PC-3 (cell line): ENCODE results near the gene TMEM259. TPM values are rescaled to one million over a fixed set of nuclear protein-coding genes. Genes with fewer than 3 reads are reported as not detected.

Experiments
- ATAC-seq: fragments of 200-7000 bp; cut with Tn5 transposase; 2 replicates; pipeline ENCODE4 v1.9.1; 2020; ENCODE audit warnings: mild to moderate bottlenecking, moderate library complexity
- BruUV-seq: library from RNA; stranded (reverse); fragments of 400-500 nt; replicated peaks from 2 replicates; lab custom pipeline; 2021; lab: Mats Ljungman, UMichigan
- CTCF ChIA-PET: fragments of 300-600 bp; sonication (Branson Sonifier 250); formaldehyde crosslinking; loops from one replicate; lab custom pipeline; 2022; ENCODE audit warnings: antibody characterized with exemption; lab: Charles Lee
- POLR2A ChIA-PET: fragments of 300-600 bp; sonication (Branson Sonifier 250); formaldehyde crosslinking; loops from one replicate; lab custom pipeline; 2022; ENCODE audit warnings: antibody characterized with exemption; ENCODE audit not compliant: unreplicated experiment; lab: Charles Lee
- DNase-seq: peaks from one replicate; pipeline ENCODE4 v3.0.0-alpha.2; 2015
- H2AFZ ChIP-seq: fragments of 300-600 bp; sonication (generic); 2 replicates; pipeline ENCODE4 v1.6.0; 2016; ENCODE audit warnings: antibody characterized with exemption, low read length
- H3F3A ChIP-seq: fragments of 300-600 bp; sonication (generic); one replicate; pipeline ENCODE4 v1.6.0; 2017; ENCODE audit warnings: antibody characterized with exemption, low read length, control low read depth, mild to moderate bottlenecking; ENCODE audit not compliant: unreplicated experiment
- H3K27ac ChIP-seq: fragments of 300-600 bp; sonication (generic); 2 replicates; pipeline ENCODE4 v1.5.1; 2016; ENCODE audit warnings: mild to moderate bottlenecking, low read length
- H3K27me3 ChIP-seq: fragments of 300-600 bp; sonication (generic); 2 replicates; pipeline ENCODE4 v1.6.1; 2016; ENCODE audit warnings: low read length, mixed read lengths
- H3K36me3 ChIP-seq: fragments of 300-600 bp; sonication (generic); 2 replicates; pipeline ENCODE4 v1.6.1; 2016; ENCODE audit warnings: low read depth, mixed run types, low read length, mixed read lengths
- H3K4me1 ChIP-seq: fragments of 300-600 bp; sonication (generic); 2 replicates; pipeline ENCODE4 v1.5.1; 2016; ENCODE audit warnings: low read length; ENCODE audit not compliant: insufficient read depth
- H3K4me2 ChIP-seq: fragments of 300-600 bp; sonication (generic); 2 replicates; pipeline ENCODE4 v1.6.0; 2016; ENCODE audit warnings: low read length
- H3K4me3 ChIP-seq: fragments of 300-600 bp; sonication (generic); 2 replicates; pipeline ENCODE4 v1.5.1; 2016; ENCODE audit warnings: mild to moderate bottlenecking, low read length, mixed read lengths
- H3K79me2 ChIP-seq: fragments of 300-600 bp; sonication (generic); 2 replicates; pipeline ENCODE4 v1.6.1; 2017; ENCODE audit warnings: low read length, mixed read lengths
- H3K9ac ChIP-seq: fragments of 300-600 bp; sonication (generic); 2 replicates; pipeline ENCODE4 v1.6.0; 2016; ENCODE audit warnings: mild to moderate bottlenecking, low read length
- H3K9me2 ChIP-seq: fragments of 300-600 bp; sonication (generic); replicated peaks from 2 replicates; pipeline ENCODE4 v1.6.1; 2016; ENCODE audit warnings: mixed run types, low read length, mixed read lengths
- H3K9me3 ChIP-seq: fragments of 300-600 bp; sonication (generic); 2 replicates; pipeline ENCODE4 v1.6.1; 2016; ENCODE audit warnings: low read length, mixed read lengths
- H4K20me1 ChIP-seq: fragments of 300-600 bp; sonication (generic); 2 replicates; pipeline ENCODE4 v1.6.1; 2016; ENCODE audit warnings: low read length, mixed read lengths
- EZH2 ChIP-seq: fragments of 300-600 bp; sonication (generic); IDR thresholded peaks from one replicate; pipeline ENCODE4 v1.6.1; 2017; ENCODE audit warnings: antibody characterized with exemption, mild to moderate bottlenecking, low read length; ENCODE audit not compliant: unreplicated experiment
- EZH2phosphoT487 ChIP-seq: fragments of 300-600 bp; sonication (generic); IDR thresholded peaks from 2 replicates; pipeline ENCODE4 v1.6.1; 2018; ENCODE audit warnings: mild to moderate bottlenecking, antibody characterized with exemption, low read length, borderline replicate concordance
- intact Hi-C: fragments of 100-400 bp; cut with micrococcal nuclease; formaldehyde crosslinking; loops from 2 replicates; pipeline ENCODE4 v1.9.0; 2023
- total RNA-seq: library from RNA; depleted of rRNA; stranded (reverse); fragments of >200 nt; gene quantifications from 2 replicates; pipeline ENCODE4 v1.2.3, GENCODE V29; 2014
- TF ChIP-seq, protein P1 (sequence below): fragments of 300-600 bp; sonication (generic); conservative IDR thresholded peaks from 2 replicates; pipeline ENCODE4 v1.5.1; 2017; ENCODE audit warnings: antibody characterized with exemption, low read depth, mild to moderate bottlenecking, low read length

The TMEM259 gene
- total RNA-seq, 1 experiment from 2014 or later = 136 TPM

DNA sequence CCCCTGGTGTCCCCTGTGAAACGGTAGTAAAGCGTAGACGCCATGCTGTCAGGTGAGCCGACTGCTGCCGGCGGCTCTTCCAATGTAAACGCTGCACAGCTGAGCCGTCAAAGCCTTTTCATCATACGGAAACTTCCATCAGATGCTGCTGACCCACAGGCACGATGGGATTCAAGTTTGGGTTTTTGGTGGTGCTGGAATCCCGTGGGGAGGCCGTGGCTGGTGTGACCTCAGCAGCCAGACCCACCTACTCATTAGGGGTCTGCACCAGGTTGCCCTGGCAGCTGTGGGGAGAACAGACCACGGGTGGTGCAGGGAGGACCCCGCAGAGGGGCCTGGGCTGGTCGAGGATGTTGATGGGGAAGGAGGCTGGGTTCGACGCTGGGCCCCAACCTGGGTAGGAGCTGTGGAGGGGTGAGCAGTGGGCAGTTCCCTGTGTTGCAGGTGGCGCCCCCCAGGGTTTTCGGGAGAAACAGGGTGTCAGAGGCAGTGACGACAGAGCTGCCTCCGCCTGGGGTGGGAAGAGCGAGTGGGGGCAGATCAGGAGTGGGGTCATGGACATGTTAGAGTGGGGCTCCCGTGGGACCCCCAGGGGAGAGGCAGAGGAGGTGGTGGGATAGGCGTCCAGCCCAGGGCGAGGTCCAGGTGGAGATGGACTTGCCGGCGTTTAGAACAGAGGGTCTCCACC is 14.1 kb downstream of the TMEM259 start:
- Histone ChIP-seq H3K9me3 (no peaks in the 10 kb centered on the region), H3K36me3 (no peaks in the 10 kb centered on the region), H3K9me2 (no peaks in the 10 kb centered on the region), H3K27ac (no peak overlapping the region), H3F3A (no peaks in the 10 kb centered on the region), H3K4me3 (no peak overlapping the region), H3K79me2 (no peaks in the 10 kb centered on the region), H2AFZ (no peak overlapping the region), H4K20me1 (no peaks in the 10 kb centered on the region), H3K4me1 (no peaks in the 10 kb centered on the region), H3K27me3 (no peaks in the 10 kb centered on the region), H3K9ac (no peak overlapping the region), H3K4me2 (no peak overlapping the region)
- POLR2A ChIA-PET = interaction anchor here (0.5 kb wide), 1 partner anchor 19 kb away, joined by 3 read pairs; the partner anchor contains the start of gene CNN2
- no TSS peak for BruUV-seq
- ATAC-seq (no peak), DNase-seq (no peak)
- CTCF ChIA-PET = no interaction called here
- TF ChIP-seq EZH2phosphoT487 = no peak
- TF ChIP-seq EZH2 = no peak
- TF ChIP-seq, protein P1, sequence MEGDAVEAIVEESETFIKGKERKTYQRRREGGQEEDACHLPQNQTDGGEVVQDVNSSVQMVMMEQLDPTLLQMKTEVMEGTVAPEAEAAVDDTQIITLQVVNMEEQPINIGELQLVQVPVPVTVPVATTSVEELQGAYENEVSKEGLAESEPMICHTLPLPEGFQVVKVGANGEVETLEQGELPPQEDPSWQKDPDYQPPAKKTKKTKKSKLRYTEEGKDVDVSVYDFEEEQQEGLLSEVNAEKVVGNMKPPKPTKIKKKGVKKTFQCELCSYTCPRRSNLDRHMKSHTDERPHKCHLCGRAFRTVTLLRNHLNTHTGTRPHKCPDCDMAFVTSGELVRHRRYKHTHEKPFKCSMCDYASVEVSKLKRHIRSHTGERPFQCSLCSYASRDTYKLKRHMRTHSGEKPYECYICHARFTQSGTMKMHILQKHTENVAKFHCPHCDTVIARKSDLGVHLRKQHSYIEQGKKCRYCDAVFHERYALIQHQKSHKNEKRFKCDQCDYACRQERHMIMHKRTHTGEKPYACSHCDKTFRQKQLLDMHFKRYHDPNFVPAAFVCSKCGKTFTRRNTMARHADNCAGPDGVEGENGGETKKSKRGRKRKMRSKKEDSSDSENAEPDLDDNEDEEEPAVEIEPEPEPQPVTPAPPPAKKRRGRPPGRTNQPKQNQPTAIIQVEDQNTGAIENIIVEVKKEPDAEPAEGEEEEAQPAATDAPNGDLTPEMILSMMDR = no peak
- intact Hi-C loops = no loop called here

DNA sequence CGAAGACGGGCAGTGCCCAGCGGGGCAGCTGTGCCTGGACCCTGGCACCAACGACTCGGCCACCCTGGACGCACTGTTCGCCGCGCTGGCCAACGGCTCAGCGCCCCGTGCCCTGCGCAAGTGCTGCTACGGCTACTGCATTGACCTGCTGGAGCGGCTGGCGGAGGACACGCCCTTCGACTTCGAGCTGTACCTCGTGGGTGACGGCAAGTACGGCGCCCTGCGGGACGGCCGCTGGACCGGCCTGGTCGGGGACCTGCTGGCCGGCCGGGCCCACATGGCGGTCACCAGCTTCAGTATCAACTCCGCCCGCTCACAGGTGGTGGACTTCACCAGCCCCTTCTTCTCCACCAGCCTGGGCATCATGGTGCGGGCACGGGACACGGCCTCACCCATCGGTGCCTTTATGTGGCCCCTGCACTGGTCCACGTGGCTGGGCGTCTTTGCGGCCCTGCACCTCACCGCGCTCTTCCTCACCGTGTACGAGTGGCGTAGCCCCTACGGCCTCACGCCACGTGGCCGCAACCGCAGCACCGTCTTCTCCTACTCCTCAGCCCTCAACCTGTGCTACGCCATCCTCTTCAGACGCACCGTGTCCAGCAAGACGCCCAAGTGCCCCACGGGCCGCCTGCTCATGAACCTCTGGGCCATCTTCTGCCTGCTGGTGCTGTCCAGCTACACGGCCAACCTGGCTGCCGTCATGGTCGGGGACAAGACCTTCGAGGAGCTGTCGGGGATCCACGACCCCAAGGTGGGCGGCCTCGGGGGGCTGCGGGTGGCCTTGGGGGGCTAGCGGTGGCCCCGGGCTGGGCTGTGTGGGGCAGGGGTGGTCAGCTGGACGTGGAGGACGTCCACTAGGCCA is 15.9 kb downstream of the TMEM259 start:
- no peaks in the 10 kb centered on the region for H3K36me3 ChIP-seq
- BruUV-seq = no TSS peak
- ChIA-PET POLR2A (no interaction called here), CTCF (no interaction called here)
- no peaks in the 10 kb centered on the region for H3K4me1 ChIP-seq
- intact Hi-C loops = no loop called here
- no peak overlapping the region for H3K4me3 ChIP-seq
- H3K27ac ChIP-seq = no peak overlapping the region
- ATAC-seq = no peak
- no peaks in the 10 kb centered on the region for H3F3A ChIP-seq
- DNase-seq = no peak
- no peaks in the 10 kb centered on the region for H3K9me2 ChIP-seq
- H3K9me3 ChIP-seq = no peaks in the 10 kb centered on the region
- H3K27me3 ChIP-seq = no peaks in the 10 kb centered on the region
- H4K20me1 ChIP-seq = no peaks in the 10 kb centered on the region
- H3K9ac ChIP-seq = no peak overlapping the region
- H2AFZ ChIP-seq = no peak overlapping the region
- TF ChIP-seq, protein P1 = no peak
- TF ChIP-seq EZH2 = no peak
- TF ChIP-seq EZH2phosphoT487 = no peak
- H3K4me2 ChIP-seq = no peak overlapping the region
- H3K79me2 ChIP-seq = no peaks in the 10 kb centered on the region
